AG09319 (cell line): ENCODE results near the gene FMR1.

Experiments
- DNase-seq: peaks from one replicate; pipeline ENCODE4 v3.0.0-alpha.2; 2010; ENCODE audit warnings: low read depth; ENCODE audit errors: extremely low read depth
- CTCF ChIP-seq: IDR thresholded peaks from 2 replicates; pipeline ENCODE4 v1.5.1; 2011; ENCODE audit warnings: low read depth, mild to moderate bottlenecking, inconsistent platforms, low read length, moderate library complexity

The FMR1 gene

GRCh38 chrX:147978931-147979330, 67.2 kb downstream of the FMR1 start:
- no peak for TF ChIP-seq CTCF
- no peak for DNase-seq

GRCh38 chrX:147981038-147981752, 69.5 kb downstream of the FMR1 start, which contains the start of gene FMR1NB:
Gene FMR1NB, plus strand, starts transcription at chrX:147981337. Its CDS starts 66 bp downstream, at chrX:147981403.
- TF ChIP-seq CTCF = no peak
- no peak for DNase-seq
